Esophagus muscularis mucosa (tissue), 4 donors: Measurements from ENCODE around the gene GNG7. TPM values are rescaled to one million over a fixed set of nuclear protein-coding genes. Genes with fewer than 3 reads are reported as not detected.
"Not testable (repeated sequence)": the region's sequence is repeated elsewhere in the genome, so short reads cannot be mapped to it uniquely, and the experiment has no call there.

Source experiments
- DNase-seq: peaks from one replicate; pipeline ENCODE4 v3.0.0-alpha.2; 2017; ENCODE audit errors: extremely low spot score
- H3K27ac ChIP-seq, 4 donors: fragments of 200-600 bp; sonication (generic); replicated peaks in 1 of 4; 1 replicate in 3 of 4; 2 replicates in 1 of 4; pipeline ENCODE4 v1.5.1; 2016 to 2019; ENCODE audit warnings: mild to moderate bottlenecking in 1 of 4
- H3K27me3 ChIP-seq, 4 donors: fragments of 200-600 bp; sonication (generic); one replicate each; pipeline versions ENCODE4 v1.5.1 to v1.6.0; 2016 to 2019
- H3K36me3 ChIP-seq, 4 donors: fragments of 200-600 bp; sonication (generic); one replicate each; pipeline ENCODE4 v1.5.1; 2016 to 2019
- H3K4me1 ChIP-seq, 4 donors: fragments of 200-600 bp; sonication (generic); one replicate each; pipeline ENCODE4 v1.5.1; 2016 to 2019
- H3K4me3 ChIP-seq, 4 donors: fragments of 200-600 bp; sonication (generic); 1 replicate in 2 of 4; 2 replicates in 2 of 4; pipeline ENCODE4 v1.5.1; 2016 to 2019; ENCODE audit warnings: mild to moderate bottlenecking in 4 of 4, moderate library complexity in 1 of 4
- H3K9me3 ChIP-seq, 4 donors: fragments of 200-600 bp; sonication (generic); 1 replicate in 3 of 4; 2 replicates in 1 of 4; pipeline ENCODE4 v1.5.1; 2016 to 2019
- CTCF ChIP-seq, 3 experiments: fragments of 200-600 bp in 2 of 3; fragments of 450-650 bp in 1 of 3; sonication (generic) in 2 of 3; IDR thresholded peaks; one replicate each; pipeline ENCODE4 v1.5.1; 2017 to 2019; ENCODE audit warnings: antibody characterized with exemption in 3 of 3, mild to moderate bottlenecking in 2 of 3, moderate library complexity in 1 of 3
- EP300 ChIP-seq: sonication (generic); formaldehyde crosslinking; IDR thresholded peaks from one replicate; pipeline ENCODE4 v1.6.1; 2017; ENCODE audit warnings: antibody characterized with exemption
- POLR2A ChIP-seq: fragments of 450-650 bp; IDR thresholded peaks from one replicate; pipeline ENCODE4 v1.6.1; 2017; ENCODE audit warnings: antibody characterized with exemption, moderate library complexity, mild to moderate bottlenecking, low read depth
- POLR2AphosphoS5 ChIP-seq, 2 donors: sonication (generic); formaldehyde crosslinking; IDR thresholded peaks; one replicate each; pipeline ENCODE4 v1.6.1; 2017; ENCODE audit warnings: antibody characterized with exemption in 2 of 2
- WGBS: methylation state at CpG from one replicate; pipeline ENCODE4 v1.1.5; 2018; 5-methylcytosine and 5-hydroxymethylcytosine counted together
- intact Hi-C: fragments of 100-400 bp; cut with DNase I; formaldehyde crosslinking; loops from one replicate; pipeline ENCODE4 v1.15.1; 2023
- total RNA-seq, 4 donors: library from RNA; depleted of rRNA; stranded (reverse); fragments of >200 nt; gene quantifications; one replicate each; pipeline versions ENCODE4 v1.1.0 to v1.2.1, GENCODE V29; 2016

The GNG7 gene
- total RNA-seq, 4 donors from 2014 or later, result 6.3 to 18.8 (median 13.0) TPM

GRCh38 chr19:2685204-2685704, 17.2 kb downstream of the GNG7 start:
- TF ChIP-seq EP300 (no peak), POLR2AphosphoS5 (IDR thresholded peaks at IDR 0.05) (no peak), CTCF (IDR thresholded peaks at IDR 0.05) (no peak)
- H3K27me3 ChIP-seq, result no peaks in the 10 kb centered on the region
- DNase-seq, result no peak
- H3K36me3 ChIP-seq, result peaks cover 0 to 11% (median 0%) of the 10 kb centered on the region in 4 donors
- intact Hi-C loops, result no loop called here
- 89% methylated on average over 6 of the region's 6 CpGs for WGBS
- H3K9me3 ChIP-seq, result no peaks in the 10 kb centered on the region
- H3K4me3 ChIP-seq, result peak overlapping the region in 3 of 4 donors; percentile 16 to 24 (median 20)
- no peaks in the 10 kb centered on the region for H3K4me1 ChIP-seq
- peak overlapping the region in 2 of 4 donors; percentile 9 for H3K27ac ChIP-seq

GRCh38 chr19:2683430-2684003, 19.0 kb downstream of the GNG7 start:
- Histone ChIP-seq H3K4me3 (no peak overlapping the region), H3K36me3 (peaks cover 0 to 11% (median 0%) of the 10 kb centered on the region in 4 donors), H3K27ac (no peak overlapping the region), H3K9me3 (no peaks in the 10 kb centered on the region), H3K27me3 (no peaks in the 10 kb centered on the region), H3K4me1 (no peaks in the 10 kb centered on the region)
- intact Hi-C loops, result no loop called here
- 89% methylated on average over 20 of the region's 20 CpGs for WGBS
- DNase-seq, result no peak
- TF ChIP-seq POLR2A (no peak), EP300 (no peak), POLR2AphosphoS5 (IDR thresholded peaks at IDR 0.05) (no peak), CTCF (IDR thresholded peaks at IDR 0.05) (no peak)

GRCh38 chr19:2680808-2681207, 21.7 kb downstream of the GNG7 start:
- H3K4me3 ChIP-seq, result no peak overlapping the region
- intact Hi-C loops, result no loop called here

GRCh38 chr19:2679439-2679838, 23.1 kb downstream of the GNG7 start:
- H3K4me3 ChIP-seq, result no peak overlapping the region
- H3K27ac ChIP-seq, result no peak overlapping the region
- intact Hi-C loops, result no loop called here
- no peak for DNase-seq
- no peak for TF ChIP-seq POLR2AphosphoS5 (IDR thresholded peaks at IDR 0.05)
- no peak for TF ChIP-seq CTCF (IDR thresholded peaks at IDR 0.05)
- TF ChIP-seq POLR2A, result no peak
- no peak for TF ChIP-seq EP300
- H3K36me3 ChIP-seq, result peaks cover 0 to 11% (median 0%) of the 10 kb centered on the region in 4 donors
- no peaks in the 10 kb centered on the region for H3K9me3 ChIP-seq
- peaks cover 11 to 35% (median 27%) of the 10 kb centered on the region in 4 donors for H3K4me1 ChIP-seq
- 41% methylated on average over 2 of the region's 2 CpGs for WGBS
- no peaks in the 10 kb centered on the region for H3K27me3 ChIP-seq

More at GRCh38 chr19:2680808-2681207, 21.7 kb downstream of the GNG7 start:
- DNase-seq, result no peak
- TF ChIP-seq POLR2A (no peak), EP300 (no peak), CTCF (IDR thresholded peaks at IDR 0.05) (no peak), POLR2AphosphoS5 (IDR thresholded peaks at IDR 0.05) (no peak)
- peaks cover 0 to 11% (median 0%) of the 10 kb centered on the region in 4 donors for H3K36me3 ChIP-seq
- peaks cover 2 to 21% (median 18%) of the 10 kb centered on the region in 4 donors for H3K4me1 ChIP-seq
- H3K27ac ChIP-seq, result no peak overlapping the region
- no peaks in the 10 kb centered on the region for H3K27me3 ChIP-seq
- no peaks in the 10 kb centered on the region for H3K9me3 ChIP-seq
- WGBS, result 85% methylated on average over 11 of the region's 11 CpGs

- intact Hi-C loops, H3K4me3 ChIP-seq, H3K27me3 ChIP-seq, DNase-seq, H3K27ac ChIP-seq, H3K9me3 ChIP-seq: not testable (repeated sequence)
- 70% methylated on average over 5 of the region's 5 CpGs for WGBS
- H3K36me3 ChIP-seq, result peaks cover 0 to 11% (median 0%) of the 10 kb centered on the region in 4 donors
- peaks cover 13 to 38% (median 29%) of the 10 kb centered on the region in 4 donors for H3K4me1 ChIP-seq
These were observed 23.5 kb downstream of the GNG7 start for GRCh38 chr19:2678948-2679347.
